ENCODE measurements around the gene RIC3.

DNA sequence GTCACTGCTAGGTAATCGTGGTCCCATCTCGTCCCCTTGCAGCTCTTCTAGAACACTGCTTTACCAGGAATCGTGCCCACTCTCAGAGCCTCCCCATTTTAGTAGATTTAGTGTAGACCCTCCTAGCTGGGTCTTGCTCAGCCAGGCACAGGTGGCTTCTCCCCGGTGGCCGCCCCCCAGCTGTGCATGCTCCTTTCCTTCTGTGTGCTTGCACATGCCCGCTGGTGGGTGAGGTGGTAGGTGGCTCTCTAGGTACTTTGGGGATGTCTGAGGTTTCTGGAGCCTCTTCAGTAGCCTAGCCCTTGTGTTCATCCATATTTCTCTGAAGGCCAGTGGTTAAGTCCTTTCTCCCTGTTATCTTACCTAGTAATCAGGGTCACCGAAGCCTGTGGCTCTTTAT lies 82.3 kb downstream of the RIC3 start:
- TF ChIP-seq TCF4 (CRISPR knock-in tag; IDR thresholded peaks at IDR 0.05; ENCODE audit: borderline replicate concordance) (no peak), ARNTL (CRISPR knock-in tag; IDR thresholded peaks at IDR 0.05; ENCODE audit: borderline replicate concordance, low read depth) (no peak), PPARA (CRISPR knock-in tag; IDR thresholded peaks at IDR 0.05; ENCODE audit: borderline replicate concordance) (no peak), OSR1 (CRISPR knock-in tag; IDR thresholded peaks at IDR 0.05) (no peak), TSHZ2 (CRISPR knock-in tag; IDR thresholded peaks at IDR 0.05) (no peak), ZFP3 (CRISPR knock-in tag; IDR thresholded peaks at IDR 0.05) (no peak)
- TF ChIP-seq, protein P1, sequence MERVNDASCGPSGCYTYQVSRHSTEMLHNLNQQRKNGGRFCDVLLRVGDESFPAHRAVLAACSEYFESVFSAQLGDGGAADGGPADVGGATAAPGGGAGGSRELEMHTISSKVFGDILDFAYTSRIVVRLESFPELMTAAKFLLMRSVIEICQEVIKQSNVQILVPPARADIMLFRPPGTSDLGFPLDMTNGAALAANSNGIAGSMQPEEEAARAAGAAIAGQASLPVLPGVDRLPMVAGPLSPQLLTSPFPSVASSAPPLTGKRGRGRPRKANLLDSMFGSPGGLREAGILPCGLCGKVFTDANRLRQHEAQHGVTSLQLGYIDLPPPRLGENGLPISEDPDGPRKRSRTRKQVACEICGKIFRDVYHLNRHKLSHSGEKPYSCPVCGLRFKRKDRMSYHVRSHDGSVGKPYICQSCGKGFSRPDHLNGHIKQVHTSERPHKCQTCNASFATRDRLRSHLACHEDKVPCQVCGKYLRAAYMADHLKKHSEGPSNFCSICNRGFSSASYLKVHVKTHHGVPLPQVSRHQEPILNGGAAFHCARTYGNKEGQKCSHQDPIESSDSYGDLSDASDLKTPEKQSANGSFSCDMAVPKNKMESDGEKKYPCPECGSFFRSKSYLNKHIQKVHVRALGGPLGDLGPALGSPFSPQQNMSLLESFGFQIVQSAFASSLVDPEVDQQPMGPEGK (CRISPR knock-in tag; IDR thresholded peaks at IDR 0.05; ENCODE audit: borderline replicate concordance) = no peak
